ENCODE data around the gene IFT81.

Gene IFT81

DNA sequence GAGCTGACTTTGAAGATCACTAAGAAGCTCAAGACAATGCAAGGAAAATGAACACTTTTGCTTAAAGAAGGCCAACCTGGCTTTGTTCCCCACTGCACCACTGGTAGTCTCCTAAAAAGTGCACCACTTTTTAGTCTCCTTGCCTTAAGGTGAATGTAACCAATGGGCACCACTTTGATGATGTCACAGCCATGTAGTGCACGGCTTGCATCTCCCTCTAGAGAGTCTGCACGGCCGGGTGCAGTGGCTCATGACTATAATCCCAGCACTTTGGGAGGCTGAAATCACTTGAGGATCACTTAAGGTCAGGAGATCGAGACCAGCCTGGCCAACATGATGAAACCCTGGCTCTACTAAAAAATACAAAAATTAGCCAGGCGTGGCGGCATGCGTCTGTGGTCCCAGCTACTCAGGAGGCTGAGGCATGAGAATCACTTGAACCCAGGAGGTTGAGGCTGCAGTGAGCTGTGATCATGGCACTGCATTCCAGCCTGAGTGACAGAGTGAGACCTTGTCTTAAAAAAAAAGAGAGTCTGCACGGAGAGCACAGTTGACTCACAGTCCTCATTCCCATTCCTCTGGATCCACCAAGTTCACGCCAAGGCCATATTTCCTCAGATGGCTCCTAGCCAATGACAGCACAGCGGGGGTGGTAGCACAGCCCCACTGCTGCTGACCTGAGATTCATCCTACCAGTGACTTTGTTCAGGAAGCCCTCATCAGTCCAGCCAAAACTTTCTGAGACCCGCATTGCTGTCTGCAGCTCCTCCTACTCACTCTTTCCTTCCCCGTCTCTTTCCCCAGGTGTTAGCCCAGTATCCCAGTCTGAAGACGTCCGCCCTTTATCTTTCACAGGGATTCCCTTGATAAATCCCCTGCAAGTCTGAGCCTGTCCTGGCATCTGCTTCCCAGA is 16.5 kb upstream of the IFT81 start:
- H3K9me3 ChIP-seq (ENCODE audit: control insufficient read depth in 1 of 2, low read length in 2 of 2), result peaks cover 0 to 5% of the 10 kb centered on the region in 2 donors
- peak overlapping the region; percentile 53 for H3K27ac ChIP-seq (ENCODE audit: low read depth, low read length)
- H3K9ac ChIP-seq (ENCODE audit: low read depth in 1 of 2, low read length in 2 of 2), result no peak overlapping the region
- no peaks in the 10 kb centered on the region for H3K27me3 ChIP-seq (ENCODE audit: control insufficient read depth in 1 of 2, insufficient read depth in 2 of 2, low read length in 2 of 2)
- H3K36me3 ChIP-seq (ENCODE audit: control insufficient read depth in 1 of 2, insufficient read depth in 2 of 2, low read length in 2 of 2), result no peaks in the 10 kb centered on the region
- no peak overlapping the region for H3K4me3 ChIP-seq (ENCODE audit: low read depth in 1 of 2, low read length in 2 of 2)
- H3K4me1 ChIP-seq (ENCODE audit: control insufficient read depth in 1 of 2, insufficient read depth in 2 of 2, low read length in 2 of 2), result peaks cover 0 to 11% of the 10 kb centered on the region in 2 donors

DNA sequence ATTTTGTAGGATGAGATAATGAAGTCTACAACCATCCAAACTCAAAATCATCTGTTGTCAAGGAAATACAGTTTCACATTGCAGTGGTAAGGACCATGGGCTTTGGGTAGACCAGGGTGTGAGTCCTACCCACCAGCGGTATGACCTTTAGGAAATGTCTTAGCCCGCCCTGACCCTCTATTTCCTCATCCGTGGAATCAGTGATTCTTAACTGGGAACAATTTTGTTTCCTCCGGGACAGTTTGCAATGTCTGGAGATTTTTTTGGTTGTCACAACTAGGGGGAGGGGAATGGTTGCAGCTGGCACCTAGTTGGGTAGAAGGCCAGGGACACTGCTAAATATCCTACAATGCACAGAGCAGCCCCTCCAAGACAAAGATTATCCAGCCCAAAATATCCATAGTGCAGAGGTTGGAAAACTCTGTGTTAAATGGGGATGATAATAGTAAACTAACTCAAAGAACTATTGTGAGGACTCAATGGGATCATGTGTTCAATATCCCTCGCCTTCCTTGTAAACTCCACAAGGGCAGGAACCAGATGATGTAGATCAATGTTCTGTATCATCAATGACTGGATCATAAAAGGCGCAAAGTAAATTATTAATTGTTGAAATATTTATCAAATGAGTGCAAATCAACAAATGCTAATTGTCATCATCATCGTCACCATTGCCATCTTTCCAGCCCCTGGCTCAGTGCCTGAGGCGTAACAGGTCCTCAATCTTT is 15.7 kb upstream of the IFT81 start:
- Histone ChIP-seq H3K9me3 (ENCODE audit: control insufficient read depth in 1 of 2, low read length in 2 of 2) (peaks cover 0 to 5% of the 10 kb centered on the region in 2 donors), H3K9ac (ENCODE audit: low read depth in 1 of 2, low read length in 2 of 2) (no peak overlapping the region), H3K36me3 (ENCODE audit: control insufficient read depth in 1 of 2, insufficient read depth in 2 of 2, low read length in 2 of 2) (no peaks in the 10 kb centered on the region), H3K4me1 (ENCODE audit: control insufficient read depth in 1 of 2, insufficient read depth in 2 of 2, low read length in 2 of 2) (peaks cover 0 to 11% of the 10 kb centered on the region in 2 donors), H3K27ac (ENCODE audit: low read depth, low read length) (peak overlapping the region; percentile 53), H3K27me3 (ENCODE audit: control insufficient read depth in 1 of 2, insufficient read depth in 2 of 2, low read length in 2 of 2) (no peaks in the 10 kb centered on the region), H3K4me3 (ENCODE audit: low read depth in 1 of 2, low read length in 2 of 2) (no peak overlapping the region)

GRCh38 chr12:110109037-110109836 is 14.9 kb upstream of the IFT81 start:
- H3K4me1 ChIP-seq (ENCODE audit: control insufficient read depth in 1 of 2, insufficient read depth in 2 of 2, low read length in 2 of 2), result peaks cover 0 to 11% of the 10 kb centered on the region in 2 donors
- peak overlapping the region; percentile 70 for H3K27ac ChIP-seq (ENCODE audit: low read depth, low read length)
- no peaks in the 10 kb centered on the region for H3K36me3 ChIP-seq (ENCODE audit: control insufficient read depth in 1 of 2, insufficient read depth in 2 of 2, low read length in 2 of 2)
- H3K9me3 ChIP-seq (ENCODE audit: control insufficient read depth in 1 of 2, low read length in 2 of 2), result peaks cover 0 to 5% of the 10 kb centered on the region in 2 donors
- H3K9ac ChIP-seq (ENCODE audit: low read depth in 1 of 2, low read length in 2 of 2), result no peak overlapping the region
- no peaks in the 10 kb centered on the region for H3K27me3 ChIP-seq (ENCODE audit: control insufficient read depth in 1 of 2, insufficient read depth in 2 of 2, low read length in 2 of 2)
- H3K4me3 ChIP-seq (ENCODE audit: low read depth in 1 of 2, low read length in 2 of 2), result no peak overlapping the region

- Histone ChIP-seq H3K4me1 (ENCODE audit: control insufficient read depth in 1 of 2, insufficient read depth in 2 of 2, low read length in 2 of 2) (peaks cover 0 to 11% of the 10 kb centered on the region in 2 donors), H3K27ac (ENCODE audit: low read depth, low read length) (peak overlapping the region; percentile 70), H3K9ac (ENCODE audit: low read depth in 1 of 2, low read length in 2 of 2) (no peak overlapping the region), H3K9me3 (ENCODE audit: control insufficient read depth in 1 of 2, low read length in 2 of 2) (peaks cover 0 to 5% of the 10 kb centered on the region in 2 donors), H3K27me3 (ENCODE audit: control insufficient read depth in 1 of 2, insufficient read depth in 2 of 2, low read length in 2 of 2) (no peaks in the 10 kb centered on the region), H3K4me3 (ENCODE audit: low read depth in 1 of 2, low read length in 2 of 2) (no peak overlapping the region), H3K36me3 (ENCODE audit: control insufficient read depth in 1 of 2, insufficient read depth in 2 of 2, low read length in 2 of 2) (no peaks in the 10 kb centered on the region)
Measured at GRCh38 chr12:110109837-110110535, 14.2 kb upstream of the IFT81 start.

DNA sequence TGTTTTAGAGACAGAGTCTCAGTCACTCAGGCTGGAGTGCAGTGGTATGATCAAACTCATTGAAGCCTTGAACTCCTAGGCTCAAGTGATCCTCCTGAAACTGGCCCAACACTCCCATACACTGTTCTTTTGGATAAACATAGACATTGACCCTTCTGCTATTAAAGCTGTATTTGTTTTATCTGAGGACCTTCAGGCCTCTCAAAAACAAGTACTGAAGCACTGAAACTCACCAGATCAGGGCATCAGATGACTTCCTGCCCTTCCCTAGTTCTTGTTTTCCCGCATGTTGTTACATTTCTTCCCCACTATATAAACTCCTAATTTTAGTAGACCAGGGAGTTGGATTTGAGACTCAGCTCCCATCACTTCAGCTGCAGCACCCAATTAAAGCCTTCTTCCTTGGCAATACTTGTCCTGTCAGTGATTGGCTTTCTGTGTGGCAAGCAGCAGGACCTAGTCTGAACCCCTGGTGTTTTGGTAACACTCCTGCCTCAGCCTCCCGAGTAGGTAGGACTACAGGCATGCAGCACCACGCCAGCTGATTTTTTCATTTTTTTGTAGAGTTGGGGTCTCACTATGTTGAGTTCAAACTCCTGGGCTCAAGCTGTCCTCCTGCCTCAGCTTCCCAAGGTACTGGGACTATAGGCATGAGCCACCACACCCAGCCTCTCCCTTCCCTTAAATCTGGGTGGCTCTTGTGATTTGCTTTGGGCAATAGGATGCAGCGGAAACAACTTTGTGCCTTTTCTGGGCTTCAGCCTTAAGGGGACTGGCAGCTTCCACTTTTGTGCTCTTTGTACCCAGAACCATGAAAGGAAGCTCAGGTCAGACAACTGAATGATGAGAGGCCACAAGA is 12.5 kb upstream of the IFT81 start:
- no peak overlapping the region for H3K9ac ChIP-seq (ENCODE audit: low read depth in 1 of 2, low read length in 2 of 2)
- H3K4me3 ChIP-seq (ENCODE audit: low read depth in 1 of 2, low read length in 2 of 2), result no peak overlapping the region
- peaks cover 0 to 5% of the 10 kb centered on the region in 2 donors for H3K9me3 ChIP-seq (ENCODE audit: control insufficient read depth in 1 of 2, low read length in 2 of 2)
- peaks cover 0 to 11% of the 10 kb centered on the region in 2 donors for H3K4me1 ChIP-seq (ENCODE audit: control insufficient read depth in 1 of 2, insufficient read depth in 2 of 2, low read length in 2 of 2)
- no peaks in the 10 kb centered on the region for H3K27me3 ChIP-seq (ENCODE audit: control insufficient read depth in 1 of 2, insufficient read depth in 2 of 2, low read length in 2 of 2)
- no peak overlapping the region for H3K27ac ChIP-seq (ENCODE audit: low read depth, low read length)
- no peaks in the 10 kb centered on the region for H3K36me3 ChIP-seq (ENCODE audit: control insufficient read depth in 1 of 2, insufficient read depth in 2 of 2, low read length in 2 of 2)

- no peak overlapping the region for H3K27ac ChIP-seq (ENCODE audit: low read depth, low read length)
- peaks cover 0 to 11% of the 10 kb centered on the region in 2 donors for H3K4me1 ChIP-seq (ENCODE audit: control insufficient read depth in 1 of 2, insufficient read depth in 2 of 2, low read length in 2 of 2)
- H3K36me3 ChIP-seq (ENCODE audit: control insufficient read depth in 1 of 2, insufficient read depth in 2 of 2, low read length in 2 of 2), result no peaks in the 10 kb centered on the region
- H3K9me3 ChIP-seq (ENCODE audit: control insufficient read depth in 1 of 2, low read length in 2 of 2), result peaks cover 0 to 5% of the 10 kb centered on the region in 2 donors
- H3K27me3 ChIP-seq (ENCODE audit: control insufficient read depth in 1 of 2, insufficient read depth in 2 of 2, low read length in 2 of 2), result no peaks in the 10 kb centered on the region
- no peak overlapping the region for H3K4me3 ChIP-seq (ENCODE audit: low read depth in 1 of 2, low read length in 2 of 2)
- H3K9ac ChIP-seq (ENCODE audit: low read depth in 1 of 2, low read length in 2 of 2), result no peak overlapping the region
Measured at GRCh38 chr12:110112335-110112660, 11.9 kb upstream of the IFT81 start.

DNA sequence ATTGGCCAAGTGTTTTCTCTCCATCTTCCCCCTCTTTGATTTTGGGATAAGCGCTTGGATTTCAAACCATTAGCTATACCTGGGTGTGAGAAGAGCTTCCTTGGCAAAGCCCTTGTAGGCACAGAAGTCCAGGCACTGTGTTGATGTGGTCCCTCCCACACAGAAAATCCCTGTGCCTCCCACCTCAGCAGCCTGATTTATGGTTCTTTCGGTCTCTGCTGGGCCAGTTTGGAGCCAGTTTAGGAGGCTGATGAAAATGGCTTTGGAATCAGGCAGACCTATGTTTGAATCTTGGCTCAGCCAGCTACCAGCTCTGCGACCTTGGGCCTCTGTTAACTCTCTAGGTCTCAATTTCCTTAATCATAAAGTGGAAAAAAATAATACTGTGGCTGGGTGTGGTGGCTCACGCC is 9.6 kb upstream of the IFT81 start:
- H3K36me3 ChIP-seq (ENCODE audit: control insufficient read depth in 1 of 2, insufficient read depth in 2 of 2, low read length in 2 of 2), result no peaks in the 10 kb centered on the region
- peaks cover 0 to 5% of the 10 kb centered on the region in 2 donors for H3K9me3 ChIP-seq (ENCODE audit: control insufficient read depth in 1 of 2, low read length in 2 of 2)
- H3K4me1 ChIP-seq (ENCODE audit: control insufficient read depth in 1 of 2, insufficient read depth in 2 of 2, low read length in 2 of 2), result no peaks in the 10 kb centered on the region
- H3K27ac ChIP-seq (ENCODE audit: low read depth, low read length), result no peak overlapping the region
- H3K9ac ChIP-seq (ENCODE audit: low read depth in 1 of 2, low read length in 2 of 2), result no peak overlapping the region
- no peak overlapping the region for H3K4me3 ChIP-seq (ENCODE audit: low read depth in 1 of 2, low read length in 2 of 2)
- no peaks in the 10 kb centered on the region for H3K27me3 ChIP-seq (ENCODE audit: control insufficient read depth in 1 of 2, insufficient read depth in 2 of 2, low read length in 2 of 2)

DNA sequence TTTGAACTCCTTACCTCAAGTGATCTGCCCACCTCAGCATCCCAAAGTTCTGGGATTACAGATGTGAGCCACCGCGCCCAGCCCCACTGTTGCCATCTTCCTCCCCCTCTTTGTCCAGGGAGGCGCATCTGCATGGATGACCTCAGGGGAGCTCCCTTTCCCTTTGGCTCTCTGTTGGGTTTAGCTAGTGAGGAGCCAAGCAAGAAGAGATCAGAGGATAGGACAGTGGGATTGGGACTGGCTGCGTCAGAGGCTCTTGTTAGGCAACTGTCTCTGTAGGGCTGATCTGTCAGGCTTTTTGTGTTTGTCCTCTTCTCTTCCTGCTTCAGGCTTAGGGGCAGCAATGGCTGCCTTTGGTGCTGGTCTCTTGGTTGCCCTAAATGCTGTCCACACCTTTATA is 8.5 kb upstream of the IFT81 start:
- no peaks in the 10 kb centered on the region for H3K36me3 ChIP-seq (ENCODE audit: control insufficient read depth in 1 of 2, insufficient read depth in 2 of 2, low read length in 2 of 2)
- H3K4me3 ChIP-seq (ENCODE audit: low read depth in 1 of 2, low read length in 2 of 2), result no peak overlapping the region
- H3K27ac ChIP-seq (ENCODE audit: low read depth, low read length), result no peak overlapping the region
- H3K27me3 ChIP-seq (ENCODE audit: control insufficient read depth in 1 of 2, insufficient read depth in 2 of 2, low read length in 2 of 2), result no peaks in the 10 kb centered on the region
- no peaks in the 10 kb centered on the region for H3K4me1 ChIP-seq (ENCODE audit: control insufficient read depth in 1 of 2, insufficient read depth in 2 of 2, low read length in 2 of 2)
- peaks cover 0 to 5% of the 10 kb centered on the region in 2 donors for H3K9me3 ChIP-seq (ENCODE audit: control insufficient read depth in 1 of 2, low read length in 2 of 2)
- H3K9ac ChIP-seq (ENCODE audit: low read depth in 1 of 2, low read length in 2 of 2), result no peak overlapping the region

DNA sequence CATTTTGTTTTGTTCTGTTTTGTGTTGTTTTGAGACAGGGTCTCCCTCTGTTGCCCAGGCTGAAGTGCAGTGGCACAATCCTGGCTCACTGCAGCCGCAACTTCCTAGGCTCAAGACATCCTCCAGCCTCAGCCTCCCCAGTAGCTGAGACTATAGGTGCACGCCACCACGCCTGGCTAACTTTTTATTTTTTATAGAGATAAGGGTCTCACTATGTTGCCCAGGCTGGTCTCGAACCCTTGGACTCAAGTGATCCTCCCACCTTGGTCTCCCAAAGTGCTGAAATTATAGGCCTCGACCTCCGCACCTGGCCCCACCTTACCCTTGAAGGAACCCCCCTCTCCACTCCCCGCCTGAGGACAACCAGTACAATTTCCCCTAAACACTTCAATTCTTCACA is 7.5 kb upstream of the IFT81 start:
- Histone ChIP-seq H3K4me3 (ENCODE audit: low read depth in 1 of 2, low read length in 2 of 2) (no peak overlapping the region), H3K4me1 (ENCODE audit: control insufficient read depth in 1 of 2, insufficient read depth in 2 of 2, low read length in 2 of 2) (no peaks in the 10 kb centered on the region), H3K9ac (ENCODE audit: low read depth in 1 of 2, low read length in 2 of 2) (no peak overlapping the region), H3K9me3 (ENCODE audit: control insufficient read depth in 1 of 2, low read length in 2 of 2) (peaks cover 0 to 5% of the 10 kb centered on the region in 2 donors), H3K27me3 (ENCODE audit: control insufficient read depth in 1 of 2, insufficient read depth in 2 of 2, low read length in 2 of 2) (no peaks in the 10 kb centered on the region), H3K36me3 (ENCODE audit: control insufficient read depth in 1 of 2, insufficient read depth in 2 of 2, low read length in 2 of 2) (no peaks in the 10 kb centered on the region), H3K27ac (ENCODE audit: low read depth, low read length) (no peak overlapping the region)
